ENCODE data around the gene FGGY. TPM values are rescaled to one million over a fixed set of nuclear protein-coding genes. Genes with fewer than 3 reads are reported as not detected.

The FGGY gene
- total RNA-seq, 1 experiment from 2014 or later, result 12.0 TPM

DNA sequence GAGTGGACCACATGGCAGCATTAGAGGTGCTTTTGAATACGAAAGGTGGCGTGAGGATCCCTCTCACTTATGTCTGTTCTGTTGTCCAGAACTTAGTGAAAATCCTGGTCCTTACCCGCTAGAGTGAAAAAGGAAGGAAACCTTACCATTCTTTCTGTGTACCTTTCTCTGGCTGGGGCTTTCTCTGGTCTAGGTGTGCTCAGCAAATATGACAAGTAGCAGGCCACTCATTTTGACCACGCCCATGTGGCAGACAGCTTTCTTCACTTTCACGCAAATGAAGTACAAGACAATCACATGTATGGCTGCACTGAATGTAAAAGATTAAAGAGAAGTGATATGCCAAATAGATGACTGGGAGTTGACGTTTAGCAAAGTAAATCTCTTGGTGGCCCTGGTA lies 131.9 kb downstream of the FGGY start:
- H3K9me3 Mint-ChIP-seq, result no peaks in the 10 kb centered on the region
- CTCF ChIA-PET, result no interaction called here
- no peak for ATAC-seq
- no peak overlapping the region for H3K27ac Mint-ChIP-seq
- no peaks in the 10 kb centered on the region for H3K36me3 Mint-ChIP-seq
- DNase-seq (ENCODE audit: low spot score), result no peak
- H3K27me3 Mint-ChIP-seq (ENCODE audit: low read depth), result no peaks in the 10 kb centered on the region
- no peaks in the 10 kb centered on the region; the same call in 1 of the 2 replicates for H3K4me1 Mint-ChIP-seq
- TF ChIP-seq, protein P1, sequence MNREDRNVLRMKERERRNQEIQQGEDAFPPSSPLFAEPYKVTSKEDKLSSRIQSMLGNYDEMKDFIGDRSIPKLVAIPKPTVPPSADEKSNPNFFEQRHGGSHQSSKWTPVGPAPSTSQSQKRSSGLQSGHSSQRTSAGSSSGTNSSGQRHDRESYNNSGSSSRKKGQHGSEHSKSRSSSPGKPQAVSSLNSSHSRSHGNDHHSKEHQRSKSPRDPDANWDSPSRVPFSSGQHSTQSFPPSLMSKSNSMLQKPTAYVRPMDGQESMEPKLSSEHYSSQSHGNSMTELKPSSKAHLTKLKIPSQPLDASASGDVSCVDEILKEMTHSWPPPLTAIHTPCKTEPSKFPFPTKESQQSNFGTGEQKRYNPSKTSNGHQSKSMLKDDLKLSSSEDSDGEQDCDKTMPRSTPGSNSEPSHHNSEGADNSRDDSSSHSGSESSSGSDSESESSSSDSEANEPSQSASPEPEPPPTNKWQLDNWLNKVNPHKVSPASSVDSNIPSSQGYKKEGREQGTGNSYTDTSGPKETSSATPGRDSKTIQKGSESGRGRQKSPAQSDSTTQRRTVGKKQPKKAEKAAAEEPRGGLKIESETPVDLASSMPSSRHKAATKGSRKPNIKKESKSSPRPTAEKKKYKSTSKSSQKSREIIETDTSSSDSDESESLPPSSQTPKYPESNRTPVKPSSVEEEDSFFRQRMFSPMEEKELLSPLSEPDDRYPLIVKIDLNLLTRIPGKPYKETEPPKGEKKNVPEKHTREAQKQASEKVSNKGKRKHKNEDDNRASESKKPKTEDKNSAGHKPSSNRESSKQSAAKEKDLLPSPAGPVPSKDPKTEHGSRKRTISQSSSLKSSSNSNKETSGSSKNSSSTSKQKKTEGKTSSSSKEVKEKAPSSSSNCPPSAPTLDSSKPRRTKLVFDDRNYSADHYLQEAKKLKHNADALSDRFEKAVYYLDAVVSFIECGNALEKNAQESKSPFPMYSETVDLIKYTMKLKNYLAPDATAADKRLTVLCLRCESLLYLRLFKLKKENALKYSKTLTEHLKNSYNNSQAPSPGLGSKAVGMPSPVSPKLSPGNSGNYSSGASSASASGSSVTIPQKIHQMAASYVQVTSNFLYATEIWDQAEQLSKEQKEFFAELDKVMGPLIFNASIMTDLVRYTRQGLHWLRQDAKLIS (CRISPR knock-in tag; IDR thresholded peaks at IDR 0.05; ENCODE audit: borderline replicate concordance), result no peak
- TF ChIP-seq SMAD4 (CRISPR knock-in tag; IDR thresholded peaks at IDR 0.05) (no peak), TEAD4 (CRISPR knock-in tag; IDR thresholded peaks at IDR 0.05) (no peak), IRF2 (CRISPR knock-in tag; IDR thresholded peaks at IDR 0.05; ENCODE audit: borderline replicate concordance, low read depth) (no peak), NFE2L1 (CRISPR knock-in tag; IDR thresholded peaks at IDR 0.05) (no peak), NFATC4 (CRISPR knock-in tag; IDR thresholded peaks at IDR 0.05) (no peak), CREB1 (CRISPR knock-in tag; IDR thresholded peaks at IDR 0.05) (no peak)
- TF ChIP-seq, protein P2, sequence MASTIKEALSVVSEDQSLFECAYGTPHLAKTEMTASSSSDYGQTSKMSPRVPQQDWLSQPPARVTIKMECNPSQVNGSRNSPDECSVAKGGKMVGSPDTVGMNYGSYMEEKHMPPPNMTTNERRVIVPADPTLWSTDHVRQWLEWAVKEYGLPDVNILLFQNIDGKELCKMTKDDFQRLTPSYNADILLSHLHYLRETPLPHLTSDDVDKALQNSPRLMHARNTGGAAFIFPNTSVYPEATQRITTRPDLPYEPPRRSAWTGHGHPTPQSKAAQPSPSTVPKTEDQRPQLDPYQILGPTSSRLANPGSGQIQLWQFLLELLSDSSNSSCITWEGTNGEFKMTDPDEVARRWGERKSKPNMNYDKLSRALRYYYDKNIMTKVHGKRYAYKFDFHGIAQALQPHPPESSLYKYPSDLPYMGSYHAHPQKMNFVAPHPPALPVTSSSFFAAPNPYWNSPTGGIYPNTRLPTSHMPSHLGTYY (CRISPR knock-in tag; IDR thresholded peaks at IDR 0.05), result no peak
- POLR2A ChIA-PET, result no interaction called here
- H3K4me3 Mint-ChIP-seq, result no peak overlapping the region

DNA sequence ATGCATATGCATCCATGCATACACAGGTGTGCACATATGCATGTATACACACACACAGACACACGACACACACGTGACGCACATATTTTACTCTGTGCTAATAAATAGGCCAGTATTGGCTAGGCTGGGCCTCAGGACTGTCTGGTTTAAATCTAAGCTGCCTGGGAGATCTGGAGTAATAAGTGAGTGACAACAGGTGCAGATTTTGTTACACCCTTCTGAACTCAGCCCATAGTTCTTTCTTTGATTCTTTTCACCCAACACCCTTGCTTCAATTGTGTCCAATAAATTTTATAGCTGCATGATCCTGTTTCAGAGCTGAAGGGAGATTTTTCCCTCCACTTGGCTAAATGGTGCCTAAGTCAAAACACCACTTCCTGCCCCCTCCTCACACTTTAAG lies 132.8 kb downstream of the FGGY start:
- no peaks in the 10 kb centered on the region for H3K36me3 Mint-ChIP-seq
- H3K27me3 Mint-ChIP-seq (ENCODE audit: low read depth), result no peaks in the 10 kb centered on the region
- DNase-seq (ENCODE audit: low spot score) (no peak), ATAC-seq (no peak)
- no peak overlapping the region for H3K27ac Mint-ChIP-seq
- no peak overlapping the region for H3K4me3 Mint-ChIP-seq
- no peaks in the 10 kb centered on the region; the same call in none of the 2 replicates for H3K4me1 Mint-ChIP-seq
- CTCF ChIA-PET, result no interaction called here
- POLR2A ChIA-PET, result no interaction called here
- TF ChIP-seq NR1H2 (CRISPR knock-in tag; IDR thresholded peaks at IDR 0.05) (no peak), SMAD3 (CRISPR knock-in tag; IDR thresholded peaks at IDR 0.05; ENCODE audit: borderline replicate concordance) (no peak), GRHL2 (CRISPR knock-in tag; IDR thresholded peaks at IDR 0.05; ENCODE audit: insufficient replicate concordance, severe bottlenecking) (no peak), NFATC4 (CRISPR knock-in tag; IDR thresholded peaks at IDR 0.05) (no peak), JUN (CRISPR knock-in tag; IDR thresholded peaks at IDR 0.05) (no peak), FOXK1 (CRISPR knock-in tag; IDR thresholded peaks at IDR 0.05) (no peak), NFE2L1 (CRISPR knock-in tag; IDR thresholded peaks at IDR 0.05) (no peak)
- TF ChIP-seq, protein P3, sequence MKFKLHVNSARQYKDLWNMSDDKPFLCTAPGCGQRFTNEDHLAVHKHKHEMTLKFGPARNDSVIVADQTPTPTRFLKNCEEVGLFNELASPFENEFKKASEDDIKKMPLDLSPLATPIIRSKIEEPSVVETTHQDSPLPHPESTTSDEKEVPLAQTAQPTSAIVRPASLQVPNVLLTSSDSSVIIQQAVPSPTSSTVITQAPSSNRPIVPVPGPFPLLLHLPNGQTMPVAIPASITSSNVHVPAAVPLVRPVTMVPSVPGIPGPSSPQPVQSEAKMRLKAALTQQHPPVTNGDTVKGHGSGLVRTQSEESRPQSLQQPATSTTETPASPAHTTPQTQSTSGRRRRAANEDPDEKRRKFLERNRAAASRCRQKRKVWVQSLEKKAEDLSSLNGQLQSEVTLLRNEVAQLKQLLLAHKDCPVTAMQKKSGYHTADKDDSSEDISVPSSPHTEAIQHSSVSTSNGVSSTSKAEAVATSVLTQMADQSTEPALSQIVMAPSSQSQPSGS (CRISPR knock-in tag; IDR thresholded peaks at IDR 0.05; ENCODE audit: borderline replicate concordance, low read depth), result no peak
- TF ChIP-seq, protein P4, sequence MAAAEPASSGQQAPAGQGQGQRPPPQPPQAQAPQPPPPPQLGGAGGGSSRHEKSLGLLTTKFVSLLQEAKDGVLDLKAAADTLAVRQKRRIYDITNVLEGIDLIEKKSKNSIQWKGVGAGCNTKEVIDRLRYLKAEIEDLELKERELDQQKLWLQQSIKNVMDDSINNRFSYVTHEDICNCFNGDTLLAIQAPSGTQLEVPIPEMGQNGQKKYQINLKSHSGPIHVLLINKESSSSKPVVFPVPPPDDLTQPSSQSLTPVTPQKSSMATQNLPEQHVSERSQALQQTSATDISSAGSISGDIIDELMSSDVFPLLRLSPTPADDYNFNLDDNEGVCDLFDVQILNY (CRISPR knock-in tag; IDR thresholded peaks at IDR 0.05), result no peak
- TF ChIP-seq, protein P5, sequence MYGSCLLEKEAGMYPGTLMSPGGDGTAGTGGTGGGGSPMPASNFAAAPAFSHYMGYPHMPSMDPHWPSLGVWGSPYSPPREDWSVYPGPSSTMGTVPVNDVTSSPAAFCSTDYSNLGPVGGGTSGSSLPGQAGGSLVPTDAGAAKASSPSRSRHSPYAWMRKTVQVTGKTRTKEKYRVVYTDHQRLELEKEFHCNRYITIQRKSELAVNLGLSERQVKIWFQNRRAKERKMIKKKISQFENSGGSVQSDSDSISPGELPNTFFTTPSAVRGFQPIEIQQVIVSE (CRISPR knock-in tag; IDR thresholded peaks at IDR 0.05; ENCODE audit: borderline replicate concordance), result no peak
- TF ChIP-seq, protein P6, sequence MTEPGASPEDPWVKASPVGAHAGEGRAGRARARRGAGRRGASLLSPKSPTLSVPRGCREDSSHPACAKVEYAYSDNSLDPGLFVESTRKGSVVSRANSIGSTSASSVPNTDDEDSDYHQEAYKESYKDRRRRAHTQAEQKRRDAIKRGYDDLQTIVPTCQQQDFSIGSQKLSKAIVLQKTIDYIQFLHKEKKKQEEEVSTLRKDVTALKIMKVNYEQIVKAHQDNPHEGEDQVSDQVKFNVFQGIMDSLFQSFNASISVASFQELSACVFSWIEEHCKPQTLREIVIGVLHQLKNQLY (CRISPR knock-in tag; IDR thresholded peaks at IDR 0.05), result no peak
- no peaks in the 10 kb centered on the region for H3K9me3 Mint-ChIP-seq

All from WTC11 (cell line).